OCI-LY1 (cell line): Measurements from ENCODE around the gene HCFC1.
"Not testable (repeated sequence)": the region's sequence is repeated elsewhere in the genome, so short reads cannot be mapped to it uniquely, and the experiment has no call there.

Experiments
- EZH2 ChIP-seq: fragments of 200-600 bp; sonication (generic), shearing (Covaris generic); IDR thresholded peaks from 2 replicates; pipeline ENCODE4 v1.8.0; 2017; ENCODE audit warnings: borderline replicate concordance, mixed run types, mild to moderate bottlenecking, antibody characterized with exemption, low read length, moderate library complexity, mixed read lengths
- TF ChIP-seq, protein P1 (sequence below): fragments of 200-600 bp; sonication (generic), shearing (Covaris generic); IDR thresholded peaks from 2 replicates; pipeline ENCODE4 v1.5.1; 2017; ENCODE audit warnings: mild to moderate bottlenecking, antibody characterized with exemption, low read length, moderate library complexity, mixed read lengths

DNA sequence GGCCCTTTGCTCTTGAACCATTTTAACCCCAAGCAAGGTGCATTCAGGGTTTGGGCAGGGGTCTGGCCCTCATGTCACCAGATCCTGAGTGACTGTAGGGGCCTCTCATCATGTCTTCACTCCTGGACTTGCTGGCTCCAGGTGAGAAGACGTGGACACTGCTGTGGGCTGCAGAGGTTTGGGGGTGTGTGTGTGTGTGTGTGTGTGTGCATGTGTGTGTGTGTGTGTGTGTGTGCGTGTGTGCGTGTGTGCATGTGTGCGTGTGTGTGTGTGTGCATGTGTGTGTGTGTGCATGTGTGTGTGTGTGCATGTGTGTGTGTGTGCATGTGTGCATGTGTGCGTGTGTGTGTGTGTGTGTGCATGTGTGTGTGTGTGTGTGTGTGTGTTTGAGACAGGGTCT is 22.8 kb upstream of the HCFC1 start:
- TF ChIP-seq, protein P1, sequence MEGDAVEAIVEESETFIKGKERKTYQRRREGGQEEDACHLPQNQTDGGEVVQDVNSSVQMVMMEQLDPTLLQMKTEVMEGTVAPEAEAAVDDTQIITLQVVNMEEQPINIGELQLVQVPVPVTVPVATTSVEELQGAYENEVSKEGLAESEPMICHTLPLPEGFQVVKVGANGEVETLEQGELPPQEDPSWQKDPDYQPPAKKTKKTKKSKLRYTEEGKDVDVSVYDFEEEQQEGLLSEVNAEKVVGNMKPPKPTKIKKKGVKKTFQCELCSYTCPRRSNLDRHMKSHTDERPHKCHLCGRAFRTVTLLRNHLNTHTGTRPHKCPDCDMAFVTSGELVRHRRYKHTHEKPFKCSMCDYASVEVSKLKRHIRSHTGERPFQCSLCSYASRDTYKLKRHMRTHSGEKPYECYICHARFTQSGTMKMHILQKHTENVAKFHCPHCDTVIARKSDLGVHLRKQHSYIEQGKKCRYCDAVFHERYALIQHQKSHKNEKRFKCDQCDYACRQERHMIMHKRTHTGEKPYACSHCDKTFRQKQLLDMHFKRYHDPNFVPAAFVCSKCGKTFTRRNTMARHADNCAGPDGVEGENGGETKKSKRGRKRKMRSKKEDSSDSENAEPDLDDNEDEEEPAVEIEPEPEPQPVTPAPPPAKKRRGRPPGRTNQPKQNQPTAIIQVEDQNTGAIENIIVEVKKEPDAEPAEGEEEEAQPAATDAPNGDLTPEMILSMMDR, result not testable (repeated sequence)
- TF ChIP-seq EZH2, result not testable (repeated sequence)
